ENCODE measurements around the gene PAX6. TPM values are rescaled to one million over a fixed set of nuclear protein-coding genes. Genes with fewer than 3 reads are reported as not detected.

The PAX6 gene
- total and polyA plus RNA-seq, 7 donors = 0.34 to 0.46 TPM; not detected in 5

GRCh38 chr11:31805037-31805628, 6.0 kb downstream of the PAX6 start:
- DNase-seq = no peak
- Histone ChIP-seq H3K4me3 (no peak overlapping the region), H3K27ac (no peak overlapping the region), H3K36me3 (no peaks in the 10 kb centered on the region), H3K9me3 (peaks cover 0 to 4% (median 0%) of the 10 kb centered on the region in 4 donors), H3K27me3 (peaks cover 98 to 100% (median 100%) of the 10 kb centered on the region in 3 donors), H3K4me1 (peaks cover 0 to 36% (median 36%) of the 10 kb centered on the region in 4 donors)
- TF ChIP-seq EP300 (IDR thresholded peaks at IDR 0.05) (no peak), CTCF (IDR thresholded peaks at IDR 0.05) (no peak), POLR2A (IDR thresholded peaks at IDR 0.05) (no peak), POLR2AphosphoS5 (IDR thresholded peaks at IDR 0.05) (no peak)
- 4 to 8% methylated on average over 51 of the region's 51 CpGs for WGBS, 2 donors
- intact Hi-C loops (cut with DNase I) = no loop called here

GRCh38 chr11:31804312-31805036, 6.6 kb downstream of the PAX6 start:
- Histone ChIP-seq H3K9me3 (peaks cover 0 to 4% (median 0%) of the 10 kb centered on the region in 4 donors), H3K27ac (no peak overlapping the region), H3K4me1 (peaks cover 0 to 36% (median 33%) of the 10 kb centered on the region in 4 donors), H3K36me3 (no peaks in the 10 kb centered on the region), H3K27me3 (peaks cover 98 to 100% (median 100%) of the 10 kb centered on the region in 3 donors), H3K4me3 (no peak overlapping the region)
- DNase-seq = no peak
- WGBS, 2 donors = 4 to 5% methylated on average over 41 of the region's 41 CpGs
- TF ChIP-seq CTCF (IDR thresholded peaks at IDR 0.05) (no peak), EP300 (IDR thresholded peaks at IDR 0.05) (no peak), POLR2AphosphoS5 (IDR thresholded peaks at IDR 0.05) (no peak), POLR2A (IDR thresholded peaks at IDR 0.05) (no peak)
- intact Hi-C loops (cut with DNase I) = no loop called here

- H3K4me3 ChIP-seq = no peak overlapping the region
- peaks cover 97 to 100% (median 100%) of the 10 kb centered on the region in 3 donors for H3K27me3 ChIP-seq
- H3K27ac ChIP-seq = no peak overlapping the region
- no peaks in the 10 kb centered on the region for H3K36me3 ChIP-seq
- H3K4me1 ChIP-seq = peaks cover 0 to 43% (median 36%) of the 10 kb centered on the region in 4 donors
- intact Hi-C loops (cut with DNase I) = no loop called here
- DNase-seq = no peak
- peaks cover 0 to 4% (median 0%) of the 10 kb centered on the region in 4 donors for H3K9me3 ChIP-seq
- no peak for TF ChIP-seq POLR2AphosphoS5 (IDR thresholded peaks at IDR 0.05)
- TF ChIP-seq EP300 (IDR thresholded peaks at IDR 0.05) = no peak
- TF ChIP-seq POLR2A (IDR thresholded peaks at IDR 0.05) = no peak
- TF ChIP-seq CTCF (IDR thresholded peaks at IDR 0.05) = no peak
- WGBS, 2 donors = 4 to 10% methylated on average over 13 of the region's 13 CpGs
Measured at GRCh38 chr11:31803813-31804311, 7.3 kb downstream of the PAX6 start.

- Histone ChIP-seq H3K27ac (no peak overlapping the region), H3K27me3 (peaks cover 97 to 100% (median 100%) of the 10 kb centered on the region in 3 donors), H3K36me3 (no peaks in the 10 kb centered on the region), H3K4me3 (no peak overlapping the region), H3K9me3 (peaks cover 0 to 4% (median 0%) of the 10 kb centered on the region in 4 donors), H3K4me1 (peaks cover 0 to 49% (median 42%) of the 10 kb centered on the region in 4 donors)
- intact Hi-C loops (cut with DNase I) = no loop called here
- TF ChIP-seq EP300 (IDR thresholded peaks at IDR 0.05) (no peak), POLR2A (IDR thresholded peaks at IDR 0.05) (no peak), POLR2AphosphoS5 (IDR thresholded peaks at IDR 0.05) (no peak), CTCF (IDR thresholded peaks at IDR 0.05) (no peak)
- WGBS, 2 donors = 5 to 9% methylated on average over 24 of the region's 24 CpGs
- no peak for DNase-seq
Measured at GRCh38 chr11:31802990-31803812, 7.9 kb downstream of the PAX6 start.

Measured in sigmoid colon (tissue), 7 donors.